Uterus (tissue), 2 donors: ENCODE data around the gene PEPD.

ENCODE experiments used
- POLR2A ChIP-seq, 2 donors: fragments of 450-650 bp; IDR thresholded peaks; one replicate each; pipeline ENCODE4 v1.6.1; 2016; ENCODE audit warnings: antibody characterized with exemption in 2 of 2, mild to moderate bottlenecking in 1 of 2, moderate library complexity in 1 of 2
- TF ChIP-seq, protein P1 (sequence below), 4 experiments: fragments of 200-600 bp in 2 of 4; fragments of 450-650 bp in 2 of 4; sonication (generic) in 2 of 4; IDR thresholded peaks; one replicate each; pipeline ENCODE4 v1.5.1; 2016 to 2019; ENCODE audit warnings: antibody characterized with exemption in 4 of 4, mild to moderate bottlenecking in 2 of 4, moderate library complexity in 1 of 4

- TF ChIP-seq, protein P1, sequence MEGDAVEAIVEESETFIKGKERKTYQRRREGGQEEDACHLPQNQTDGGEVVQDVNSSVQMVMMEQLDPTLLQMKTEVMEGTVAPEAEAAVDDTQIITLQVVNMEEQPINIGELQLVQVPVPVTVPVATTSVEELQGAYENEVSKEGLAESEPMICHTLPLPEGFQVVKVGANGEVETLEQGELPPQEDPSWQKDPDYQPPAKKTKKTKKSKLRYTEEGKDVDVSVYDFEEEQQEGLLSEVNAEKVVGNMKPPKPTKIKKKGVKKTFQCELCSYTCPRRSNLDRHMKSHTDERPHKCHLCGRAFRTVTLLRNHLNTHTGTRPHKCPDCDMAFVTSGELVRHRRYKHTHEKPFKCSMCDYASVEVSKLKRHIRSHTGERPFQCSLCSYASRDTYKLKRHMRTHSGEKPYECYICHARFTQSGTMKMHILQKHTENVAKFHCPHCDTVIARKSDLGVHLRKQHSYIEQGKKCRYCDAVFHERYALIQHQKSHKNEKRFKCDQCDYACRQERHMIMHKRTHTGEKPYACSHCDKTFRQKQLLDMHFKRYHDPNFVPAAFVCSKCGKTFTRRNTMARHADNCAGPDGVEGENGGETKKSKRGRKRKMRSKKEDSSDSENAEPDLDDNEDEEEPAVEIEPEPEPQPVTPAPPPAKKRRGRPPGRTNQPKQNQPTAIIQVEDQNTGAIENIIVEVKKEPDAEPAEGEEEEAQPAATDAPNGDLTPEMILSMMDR (IDR thresholded peaks at IDR 0.05) = no peak
- no peak for TF ChIP-seq POLR2A (IDR thresholded peaks at IDR 0.05)
Observed at GRCh38 chr19:33419788-33420130, 101.8 kb downstream of the PEPD start.
